Keratinocyte (primary cell): ENCODE measurements around the gene BRD1. TPM values are rescaled to one million over a fixed set of nuclear protein-coding genes. Genes with fewer than 3 reads are reported as not detected.

Experiments used
- DNase-seq: peaks from one replicate; pipeline ENCODE4 v3.0.0-alpha.2; 2011; ENCODE audit warnings: low read depth, missing footprints, low spot score
- FAIRE-seq: peaks from 2 replicates; lab custom pipeline; 2011; peaks lifted over from hg19 to GRCh38; lab: Jason Lieb, UNC
- H2AFZ ChIP-seq: 2 replicates; pipeline ENCODE4 v1.6.0; 2012; ENCODE audit warnings: low read length, control low read depth, inconsistent platforms; ENCODE audit not compliant: control insufficient read depth
- H3K27ac ChIP-seq: 2 replicates; pipeline ENCODE4 v1.5.1; 2011; ENCODE audit warnings: low read length; ENCODE audit not compliant: control insufficient read depth, insufficient read depth
- H3K27me3 ChIP-seq: 3 replicates; pipeline ENCODE4 v1.6.0; 2011; ENCODE audit warnings: low read length; ENCODE audit not compliant: control insufficient read depth, insufficient read depth; ENCODE audit errors: extremely low read depth
- H3K36me3 ChIP-seq, 2 experiments: 2 replicates in 1 of 2; 3 replicates in 1 of 2; pipeline ENCODE4 v1.5.1; 2011; ENCODE audit warnings: low read length in 2 of 2, mild to moderate bottlenecking in 1 of 2; ENCODE audit not compliant: control insufficient read depth in 2 of 2, insufficient read depth in 2 of 2; ENCODE audit errors: extremely low read depth in 1 of 2
- H3K4me1 ChIP-seq: 3 replicates; pipeline ENCODE4 v1.5.1; 2011; ENCODE audit warnings: low read length; ENCODE audit not compliant: control insufficient read depth, insufficient read depth; ENCODE audit errors: extremely low read depth
- H3K4me2 ChIP-seq: 3 replicates; pipeline ENCODE4 v1.6.0; 2011; ENCODE audit warnings: low read depth, low read length; ENCODE audit not compliant: control insufficient read depth, insufficient read depth; ENCODE audit errors: extremely low read depth
- H3K4me3 ChIP-seq, 3 experiments: fragments of 200-600 bp in 1 of 3; sonication (generic) in 1 of 3; 2 replicates in 2 of 3; 3 replicates in 1 of 3; pipeline ENCODE4 v1.5.1; 2011 to 2016; ENCODE audit warnings: low read length in 3 of 3, mild to moderate bottlenecking in 3 of 3, control low read depth in 2 of 3, inconsistent platforms in 1 of 3, low read depth in 1 of 3, mixed read lengths in 1 of 3, mixed run types in 1 of 3, moderate library complexity in 1 of 3; ENCODE audit not compliant: control insufficient read depth in 2 of 3, insufficient read depth in 2 of 3; ENCODE audit errors: extremely low read depth in 1 of 3
- H3K79me2 ChIP-seq: 2 replicates; pipeline ENCODE4 v1.6.0; 2012; ENCODE audit warnings: low read length; ENCODE audit not compliant: control insufficient read depth, insufficient read depth
- H3K9ac ChIP-seq: 3 replicates; pipeline ENCODE4 v1.6.0; 2011; ENCODE audit warnings: low read length; ENCODE audit not compliant: control insufficient read depth, insufficient read depth; ENCODE audit errors: extremely low read depth
- H3K9me1 ChIP-seq: 3 replicates; pipeline ENCODE4 v1.6.0; 2011; ENCODE audit warnings: low read length; ENCODE audit not compliant: control insufficient read depth, insufficient read depth; ENCODE audit errors: extremely low read depth
- H3K9me3 ChIP-seq: 2 replicates; pipeline ENCODE4 v1.5.1; 2012; ENCODE audit warnings: low read depth, low read length; ENCODE audit not compliant: control insufficient read depth
- H4K20me1 ChIP-seq: 3 replicates; pipeline ENCODE4 v1.6.0; 2011; ENCODE audit warnings: low read length; ENCODE audit not compliant: control insufficient read depth, insufficient read depth; ENCODE audit errors: extremely low read depth
- EZH2 ChIP-seq: IDR thresholded peaks from one replicate; pipeline ENCODE4 v1.6.1; 2012; ENCODE audit warnings: inconsistent platforms, mild to moderate bottlenecking, low read length, moderate library complexity
- dilution Hi-C: fragments of 300-500 bp; cut with MboI; formaldehyde crosslinking; loops from one replicate; pipeline ENCODE4 v1.7.0; 2020; ENCODE audit warnings: low sequenced_read_pairs; ENCODE audit not compliant: extremely low pct_ligation_motif_present
- polyA plus RNA-seq, 5 experiments: library from polyadenylated mRNA; depleted of rRNA in 3 of 5; stranded (reverse) in 3 of 5; stranded (forward) in 1 of 5; unstranded in 1 of 5; fragments of >200 nt; gene quantifications; 1 replicate in 1 of 5; 2 replicates in 3 of 5; 3 replicates in 1 of 5; pipeline versions ENCODE4 v1.2.1 to v1.2.3, GENCODE V29; 2011 to 2012; ENCODE audit warnings: missing spikeins in 2 of 5, low read depth in 1 of 5, low replicate concordance in 1 of 5
- TF ChIP-seq, protein P1 (sequence below), 3 experiments: IDR thresholded peaks in 1 of 3; conservative IDR thresholded peaks in 1 of 3; optimal IDR thresholded peaks in 1 of 3; 2 replicates in 2 of 3; 3 replicates in 1 of 3; pipeline versions ENCODE3 to v1.5.1; 2011; ENCODE audit warnings: low read length in 3 of 3, mild to moderate bottlenecking in 3 of 3, moderate library complexity in 2 of 3, control low read depth in 1 of 3, inconsistent platforms in 1 of 3; ENCODE audit not compliant: insufficient read depth in 2 of 3; ENCODE audit errors: extremely low read depth in 1 of 3

The BRD1 gene
- polyA plus RNA-seq, 1 donor (not counting 4 experiments of a cell fraction or from before 2014, with no cell fraction given): 4.3 TPM

DNA sequence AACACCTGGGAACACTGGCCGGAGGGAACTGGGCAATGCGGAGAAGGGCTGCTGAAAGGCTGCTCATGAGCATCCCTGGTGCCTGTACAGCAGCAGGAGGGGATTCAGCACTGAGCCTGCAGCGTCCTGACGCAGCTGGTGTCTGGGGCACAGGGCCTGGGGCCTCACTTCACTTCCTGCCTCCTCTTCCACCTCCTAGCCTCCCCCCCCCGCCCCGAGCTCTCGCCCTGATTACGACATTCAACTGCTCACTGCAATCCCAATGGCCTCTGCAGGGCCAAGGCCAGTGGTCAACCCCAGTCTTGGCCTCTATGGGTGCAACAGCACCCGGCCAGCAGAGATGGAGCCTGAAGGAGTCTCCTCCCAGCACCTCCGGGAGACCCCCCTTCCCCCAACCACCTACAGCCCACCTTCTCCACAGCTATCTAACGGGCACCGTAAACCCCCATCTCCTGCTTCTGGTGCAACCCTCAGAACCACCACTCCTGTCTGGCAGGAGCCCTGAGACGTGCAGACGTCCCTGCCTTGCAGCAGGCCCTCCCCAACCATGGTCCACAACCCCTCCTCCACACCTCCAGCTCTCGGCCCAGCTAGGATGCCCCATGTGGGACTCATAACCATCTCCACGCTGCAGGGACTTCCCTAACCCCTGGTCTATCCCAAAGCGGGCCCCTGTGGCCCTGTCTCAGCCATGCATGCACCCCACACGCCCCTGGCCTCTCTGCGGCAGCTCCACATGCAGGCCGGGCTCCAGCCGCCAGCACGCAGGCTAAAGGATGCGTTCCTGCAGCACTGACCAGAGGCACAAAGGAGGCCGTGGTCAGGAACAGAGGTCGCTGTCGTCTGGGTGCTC is 38.2 kb downstream of the BRD1 start:
- H3K4me3 ChIP-seq: no peak overlapping the region
- H2AFZ ChIP-seq: no peak overlapping the region
- DNase-seq (no peak), FAIRE-seq (no peak)
- dilution Hi-C loops: no loop called here
- H3K27me3 ChIP-seq: no peaks in the 10 kb centered on the region
- H3K79me2 ChIP-seq: peaks cover 67% of the 10 kb centered on the region
- peaks cover 1% of the 10 kb centered on the region for H3K9me1 ChIP-seq
- no peak for TF ChIP-seq EZH2
- TF ChIP-seq, protein P1, sequence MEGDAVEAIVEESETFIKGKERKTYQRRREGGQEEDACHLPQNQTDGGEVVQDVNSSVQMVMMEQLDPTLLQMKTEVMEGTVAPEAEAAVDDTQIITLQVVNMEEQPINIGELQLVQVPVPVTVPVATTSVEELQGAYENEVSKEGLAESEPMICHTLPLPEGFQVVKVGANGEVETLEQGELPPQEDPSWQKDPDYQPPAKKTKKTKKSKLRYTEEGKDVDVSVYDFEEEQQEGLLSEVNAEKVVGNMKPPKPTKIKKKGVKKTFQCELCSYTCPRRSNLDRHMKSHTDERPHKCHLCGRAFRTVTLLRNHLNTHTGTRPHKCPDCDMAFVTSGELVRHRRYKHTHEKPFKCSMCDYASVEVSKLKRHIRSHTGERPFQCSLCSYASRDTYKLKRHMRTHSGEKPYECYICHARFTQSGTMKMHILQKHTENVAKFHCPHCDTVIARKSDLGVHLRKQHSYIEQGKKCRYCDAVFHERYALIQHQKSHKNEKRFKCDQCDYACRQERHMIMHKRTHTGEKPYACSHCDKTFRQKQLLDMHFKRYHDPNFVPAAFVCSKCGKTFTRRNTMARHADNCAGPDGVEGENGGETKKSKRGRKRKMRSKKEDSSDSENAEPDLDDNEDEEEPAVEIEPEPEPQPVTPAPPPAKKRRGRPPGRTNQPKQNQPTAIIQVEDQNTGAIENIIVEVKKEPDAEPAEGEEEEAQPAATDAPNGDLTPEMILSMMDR (optimal IDR thresholded peaks at IDR 0.05 in 1 of 3, IDR thresholded peaks at IDR 0.05 in 1 of 3, conservative IDR thresholded peaks at IDR 0.05 in 1 of 3; ENCODE audit: extremely low read depth in 1 of 3, insufficient read depth in 2 of 3, low read length in 3 of 3): no peak
- no peaks in the 10 kb centered on the region for H3K9me3 ChIP-seq
- H4K20me1 ChIP-seq: peaks cover 14% of the 10 kb centered on the region
- H3K36me3 ChIP-seq: peaks cover 21 to 47% of the 10 kb centered on the region in 2 experiments
- no peak overlapping the region for H3K27ac ChIP-seq
- H3K4me1 ChIP-seq: no peaks in the 10 kb centered on the region
- no peak overlapping the region for H3K4me2 ChIP-seq
- H3K9ac ChIP-seq: no peak overlapping the region

DNA sequence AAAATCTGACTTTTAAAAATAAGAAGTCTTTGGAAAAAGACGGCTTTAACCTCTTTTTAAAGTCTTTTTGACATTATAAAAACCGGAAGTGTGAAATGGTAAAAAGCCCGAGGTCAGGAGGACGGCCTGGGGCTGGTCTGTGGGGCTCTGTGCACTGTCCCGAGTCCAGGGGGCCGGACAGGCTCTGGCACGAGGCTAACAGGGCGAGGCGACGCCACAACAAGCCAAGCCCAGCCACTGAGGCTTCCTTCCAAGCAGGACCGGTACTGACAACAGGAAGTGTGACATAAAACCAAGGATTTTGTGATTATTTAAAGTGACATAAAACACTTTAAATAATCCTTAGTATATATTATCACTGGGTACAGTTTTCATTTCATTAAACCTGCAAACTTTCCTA is 39.2 kb downstream of the BRD1 start:
- DNase-seq (no peak), FAIRE-seq (no peak)
- Histone ChIP-seq H3K27ac (no peak overlapping the region), H4K20me1 (peaks cover 16% of the 10 kb centered on the region), H3K9me1 (no peaks in the 10 kb centered on the region), H3K4me1 (no peaks in the 10 kb centered on the region), H3K9ac (no peak overlapping the region), H3K4me2 (no peak overlapping the region), H3K27me3 (no peaks in the 10 kb centered on the region), H3K79me2 (peaks cover 69% of the 10 kb centered on the region), H3K4me3 (no peak overlapping the region), H3K9me3 (no peaks in the 10 kb centered on the region), H3K36me3 (peaks cover 15 to 40% of the 10 kb centered on the region in 2 experiments), H2AFZ (no peak overlapping the region)
- dilution Hi-C loops: no loop called here
- TF ChIP-seq, protein P1 (optimal IDR thresholded peaks at IDR 0.05 in 1 of 3, IDR thresholded peaks at IDR 0.05 in 1 of 3, conservative IDR thresholded peaks at IDR 0.05 in 1 of 3; ENCODE audit: extremely low read depth in 1 of 3, insufficient read depth in 2 of 3, low read length in 3 of 3): no peak
- TF ChIP-seq EZH2: no peak
